Adipocyte (in vitro differentiated cells): ENCODE measurements around the gene CHST11.

Source experiments
- DNase-seq: peaks from one replicate; pipeline ENCODE4 v3.0.0-alpha.2; 2015; ENCODE audit warnings: low read depth
- H3K27me3 ChIP-seq: replicated peaks from 2 replicates; pipeline ENCODE4 v1.7.0; 2013; ENCODE audit warnings: mild to moderate bottlenecking, low read length, moderate library complexity; ENCODE audit not compliant: control insufficient read depth, insufficient read depth
- H3K36me3 ChIP-seq: 2 replicates; pipeline ENCODE4 v1.7.0; 2013; ENCODE audit warnings: low read length, mild to moderate bottlenecking, moderate library complexity; ENCODE audit not compliant: control insufficient read depth, insufficient read depth, severe bottlenecking
- H3K4me1 ChIP-seq: 2 replicates; pipeline ENCODE4 v1.7.0; 2013; ENCODE audit warnings: mild to moderate bottlenecking, low read length, moderate library complexity; ENCODE audit not compliant: control insufficient read depth, insufficient read depth
- H3K4me3 ChIP-seq: 2 replicates; pipeline ENCODE4 v1.7.0; 2013; ENCODE audit warnings: mild to moderate bottlenecking, low read length, moderate library complexity
- H3K9ac ChIP-seq: 2 replicates; pipeline ENCODE4 v1.7.0; 2013; ENCODE audit warnings: mild to moderate bottlenecking, low read length, moderate library complexity
- H3K9me3 ChIP-seq: 2 replicates; pipeline ENCODE4 v1.7.0; 2013; ENCODE audit warnings: mild to moderate bottlenecking, low read length, moderate library complexity; ENCODE audit not compliant: control insufficient read depth

CHST11 gene

GRCh38 chr12:104456417-104456949 lies at the start of gene CHST11:
Gene CHST11, plus strand, starts transcription at chr12:104456948.
- peak; percentile 96 for DNase-seq
- peak within 1 kb of the TSS; percentile 89 for H3K9ac ChIP-seq
- H3K36me3 ChIP-seq = no peaks in the 10 kb centered on the region
- no peaks in the 10 kb centered on the region for H3K27me3 ChIP-seq
- peak within 1 kb of the TSS; percentile 84 for H3K4me3 ChIP-seq
- no peaks in the 10 kb centered on the region for H3K9me3 ChIP-seq
- H3K4me1 ChIP-seq = peaks cover 34% of the 10 kb centered on the region

DNA sequence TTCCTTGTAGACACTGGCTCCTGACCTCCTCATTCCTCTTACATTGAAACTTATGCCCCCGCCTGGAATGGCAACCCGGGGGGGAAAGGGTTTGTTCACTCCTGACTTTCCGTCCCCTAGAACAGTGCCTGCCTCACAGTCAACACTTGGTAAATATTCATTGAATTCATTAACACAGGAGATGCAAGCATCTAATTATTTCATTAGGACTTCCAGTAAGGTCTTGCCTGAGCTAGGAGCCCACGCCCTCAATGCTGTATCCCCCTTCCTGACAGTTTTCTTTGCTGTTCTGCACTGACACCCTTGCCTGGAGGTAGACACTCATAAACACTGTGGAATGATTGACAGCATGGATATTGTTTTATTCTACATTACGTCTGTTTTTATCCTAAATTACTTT lies 49.3 kb upstream of the CHST11 start:
- no peaks in the 10 kb centered on the region for H3K36me3 ChIP-seq
- H3K9me3 ChIP-seq = no peaks in the 10 kb centered on the region
- no peak for DNase-seq
- peaks cover 29% of the 10 kb centered on the region for H3K4me1 ChIP-seq
- H3K9ac ChIP-seq = no peak overlapping the region
- no peaks in the 10 kb centered on the region for H3K27me3 ChIP-seq
- H3K4me3 ChIP-seq = no peak overlapping the region

- Histone ChIP-seq H3K4me3 (peak overlapping the region; percentile 64), H3K9ac (no peak overlapping the region), H3K36me3 (no peaks in the 10 kb centered on the region), H3K27me3 (no peaks in the 10 kb centered on the region), H3K9me3 (no peaks in the 10 kb centered on the region), H3K4me1 (peaks cover 29% of the 10 kb centered on the region)
- DNase-seq = no peak
Observed at GRCh38 chr12:104407922-104408321, 48.8 kb upstream of the CHST11 start.

DNA sequence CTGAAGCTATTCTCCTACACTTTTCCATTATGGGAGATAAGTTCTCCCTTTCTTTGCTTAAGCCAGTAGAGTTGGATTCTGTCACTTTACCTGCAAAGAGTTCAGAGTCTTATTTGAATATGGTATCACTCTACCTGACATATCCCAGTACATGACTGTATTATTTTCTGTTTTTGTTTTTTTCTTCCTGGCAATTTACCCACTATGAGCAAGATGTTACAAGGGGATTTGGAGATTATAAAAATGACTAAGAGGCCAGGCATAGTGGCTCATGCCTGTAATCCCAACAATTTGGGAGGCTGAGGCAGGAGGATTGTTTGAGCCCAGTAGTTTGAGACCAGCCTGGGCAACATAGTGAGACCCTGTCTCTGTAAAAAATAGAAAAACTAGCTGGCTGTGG lies 46.4 kb upstream of the CHST11 start:
- DNase-seq = no peak
- Histone ChIP-seq H3K4me1 (peaks cover 29% of the 10 kb centered on the region), H3K9me3 (no peaks in the 10 kb centered on the region)

GRCh38 chr12:104410786-104411185 lies 46.0 kb upstream of the CHST11 start:
- H3K9me3 ChIP-seq = no peaks in the 10 kb centered on the region

More for the DNA sequence above, 46.4 kb upstream of the CHST11 start:
- no peaks in the 10 kb centered on the region for H3K27me3 ChIP-seq
- no peaks in the 10 kb centered on the region for H3K36me3 ChIP-seq
- H3K4me3 ChIP-seq = no peak overlapping the region
- H3K9ac ChIP-seq = no peak overlapping the region

DNA sequence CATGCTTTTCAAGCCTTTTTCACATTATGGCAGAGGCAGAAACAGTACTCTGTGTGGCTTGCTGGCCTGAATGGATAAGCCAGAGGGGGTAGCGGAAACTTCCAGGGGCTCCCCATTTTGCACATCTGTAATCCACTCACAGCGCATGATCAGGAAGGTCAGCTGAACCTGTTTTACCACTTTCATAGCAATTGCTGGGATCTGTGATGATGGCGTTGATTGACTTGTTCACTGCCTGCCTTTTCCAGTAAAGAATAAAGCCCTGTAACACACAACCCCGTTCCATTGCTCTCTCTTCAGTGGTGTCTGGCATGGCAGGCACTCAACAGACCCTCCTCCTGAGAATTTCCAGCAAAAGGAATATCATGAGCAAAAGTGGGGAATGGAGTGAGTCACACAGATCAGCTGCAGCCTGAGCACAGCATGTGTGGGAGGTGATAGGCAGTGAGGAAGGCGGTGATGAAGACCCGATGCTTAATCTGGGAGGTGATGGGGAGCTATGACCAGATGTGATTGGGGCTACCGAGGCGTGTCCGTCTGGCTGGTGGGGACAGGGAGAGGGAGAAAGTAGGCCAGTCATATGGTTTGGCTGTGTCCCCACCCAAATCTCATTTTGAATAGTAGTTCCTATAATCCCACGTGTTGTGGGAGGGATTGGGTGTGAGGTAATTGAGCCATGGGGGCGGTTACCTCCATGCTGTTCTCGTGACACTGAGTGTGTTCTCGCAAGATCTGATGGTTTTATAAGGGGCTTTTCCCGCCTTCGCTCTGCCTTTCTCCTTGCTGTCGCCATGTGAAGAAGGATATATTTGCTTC lies 44.7 kb upstream of the CHST11 start:
- no peaks in the 10 kb centered on the region for H3K9me3 ChIP-seq
- H3K36me3 ChIP-seq = no peaks in the 10 kb centered on the region
- H3K27me3 ChIP-seq = no peaks in the 10 kb centered on the region
- H3K4me3 ChIP-seq = no peak overlapping the region
- H3K4me1 ChIP-seq = peaks cover 29% of the 10 kb centered on the region
- DNase-seq = no peak
- H3K9ac ChIP-seq = no peak overlapping the region

More at GRCh38 chr12:104410786-104411185, 46.0 kb upstream of the CHST11 start:
- H3K4me3 ChIP-seq = no peak overlapping the region
- H3K27me3 ChIP-seq = no peaks in the 10 kb centered on the region
- no peaks in the 10 kb centered on the region for H3K36me3 ChIP-seq
- no peak overlapping the region for H3K9ac ChIP-seq
- peaks cover 29% of the 10 kb centered on the region for H3K4me1 ChIP-seq
- no peak for DNase-seq

DNA sequence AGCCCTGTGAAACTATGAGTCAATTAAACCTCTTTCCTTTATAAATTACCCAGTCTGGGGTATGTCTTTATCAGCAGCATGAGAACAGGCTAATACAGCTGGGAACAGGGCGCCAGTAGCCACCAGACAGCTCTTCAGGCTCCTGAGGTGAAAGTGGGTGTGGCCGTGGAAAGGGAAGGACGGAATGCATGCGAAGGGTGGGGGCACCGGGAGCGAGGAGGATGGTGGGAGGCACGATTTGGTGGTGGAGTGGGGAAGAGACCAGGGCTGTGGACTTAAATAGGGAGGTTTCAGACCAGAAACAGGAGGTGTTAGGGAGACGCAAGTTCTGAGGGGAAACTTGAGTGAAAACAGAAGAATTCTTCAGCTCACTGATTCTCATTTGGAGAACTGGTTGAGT lies 44.1 kb upstream of the CHST11 start:
- Histone ChIP-seq H3K27me3 (no peaks in the 10 kb centered on the region), H3K4me3 (no peak overlapping the region), H3K9ac (no peak overlapping the region), H3K36me3 (no peaks in the 10 kb centered on the region), H3K4me1 (peaks cover 29% of the 10 kb centered on the region), H3K9me3 (no peaks in the 10 kb centered on the region)
- DNase-seq = no peak

DNA sequence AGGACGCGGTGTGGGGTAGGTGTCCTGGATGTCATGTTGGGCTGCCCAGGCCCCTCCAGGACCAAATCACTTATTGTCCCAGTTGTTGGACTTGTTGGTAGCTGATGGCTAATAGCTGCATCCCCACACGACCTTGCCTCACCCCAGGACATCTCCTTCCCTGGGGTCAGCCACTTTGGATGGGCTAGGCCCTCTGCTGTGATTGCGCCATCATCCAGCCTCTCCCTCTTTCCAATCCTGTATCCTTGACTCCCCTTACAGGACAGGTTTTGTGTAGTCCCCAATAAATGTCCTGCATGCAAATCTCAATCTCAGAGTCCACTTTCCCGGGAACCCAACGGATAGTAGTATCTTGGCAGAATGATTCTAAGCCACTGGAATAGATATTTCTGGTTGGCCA lies 43.4 kb upstream of the CHST11 start:
- no peaks in the 10 kb centered on the region for H3K36me3 ChIP-seq
- no peaks in the 10 kb centered on the region for H3K27me3 ChIP-seq
- no peak overlapping the region for H3K4me3 ChIP-seq
- no peaks in the 10 kb centered on the region for H3K9me3 ChIP-seq
- no peak overlapping the region for H3K9ac ChIP-seq
- H3K4me1 ChIP-seq = peaks cover 24% of the 10 kb centered on the region
- DNase-seq = no peak

GRCh38 chr12:104414581-104415341 lies 42.0 kb upstream of the CHST11 start:
- no peak for DNase-seq
- H3K36me3 ChIP-seq = no peaks in the 10 kb centered on the region
- no peak overlapping the region for H3K9ac ChIP-seq
- peaks cover 11% of the 10 kb centered on the region for H3K4me1 ChIP-seq
- no peaks in the 10 kb centered on the region for H3K27me3 ChIP-seq
- no peak overlapping the region for H3K4me3 ChIP-seq
- H3K9me3 ChIP-seq = no peaks in the 10 kb centered on the region

DNA sequence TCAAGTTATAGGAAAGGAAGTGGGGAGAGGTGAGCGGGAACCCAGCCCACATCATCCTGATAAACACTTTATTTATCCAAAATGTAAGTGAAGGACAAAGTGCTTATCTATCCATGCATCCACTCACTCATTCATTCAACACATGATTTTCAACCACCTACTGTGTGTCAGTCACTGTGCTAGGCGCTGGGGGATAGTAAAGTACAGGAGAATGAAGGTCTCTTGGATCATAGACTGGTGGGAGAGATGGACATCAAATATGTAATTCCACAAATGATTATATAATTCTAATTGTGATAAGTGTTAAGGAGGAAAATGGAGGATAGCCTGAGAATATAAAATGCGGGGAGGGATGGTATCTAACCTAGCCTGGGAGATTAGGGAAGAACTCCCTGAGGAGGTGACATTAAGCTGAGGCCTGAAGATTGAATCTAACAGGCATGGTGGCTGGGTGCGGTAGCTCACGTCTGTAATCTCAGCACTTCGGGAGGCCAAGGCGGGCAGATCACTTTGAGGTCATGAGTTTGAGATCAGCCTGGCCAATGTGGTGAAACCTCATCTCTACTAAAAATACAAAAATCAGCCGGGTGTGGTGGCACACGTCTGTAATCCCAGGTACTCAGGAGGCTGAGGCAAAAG lies 41.3 kb upstream of the CHST11 start:
- Histone ChIP-seq H3K4me1 (peaks cover 6% of the 10 kb centered on the region), H3K27me3 (no peaks in the 10 kb centered on the region), H3K4me3 (no peak overlapping the region), H3K9ac (no peak overlapping the region), H3K36me3 (no peaks in the 10 kb centered on the region), H3K9me3 (no peaks in the 10 kb centered on the region)
- no peak for DNase-seq

DNA sequence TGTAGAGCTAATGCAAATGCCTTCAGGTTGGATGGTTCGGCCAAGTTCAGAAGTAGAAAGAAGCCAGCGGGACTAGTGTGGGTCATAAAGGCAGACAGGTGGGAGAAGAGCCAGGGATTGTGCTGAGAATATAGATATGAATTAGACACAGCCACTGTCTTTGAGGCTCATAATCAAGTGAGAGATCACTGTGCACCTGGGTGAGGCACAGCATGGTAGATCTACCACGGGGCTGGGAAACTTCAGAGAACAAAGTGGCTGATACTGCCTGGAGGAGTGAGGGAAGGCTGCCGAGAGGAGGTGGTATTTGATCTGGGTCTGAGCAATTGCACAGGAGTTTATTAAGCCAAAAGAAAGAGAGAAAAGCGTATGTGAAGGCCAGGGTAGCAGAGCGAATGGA lies 40.6 kb upstream of the CHST11 start:
- Histone ChIP-seq H3K4me1 (no peaks in the 10 kb centered on the region), H3K9me3 (no peaks in the 10 kb centered on the region), H3K4me3 (no peak overlapping the region), H3K9ac (no peak overlapping the region), H3K36me3 (no peaks in the 10 kb centered on the region), H3K27me3 (no peaks in the 10 kb centered on the region)
- DNase-seq = no peak
